HG02852 (cell line): Measurements from ENCODE around the gene CFAP100.

Experiments used
- ATAC-seq: cut with Tn5 transposase; IDR thresholded peaks from one replicate; pipeline ENCODE4 v1.9.1; 2021; ENCODE audit warnings: mild to moderate bottlenecking, moderate library complexity; ENCODE audit not compliant: unreplicated experiment

Gene CFAP100

GRCh38 chr3:126456766-126457388, 62.2 kb downstream of the CFAP100 start:
- ATAC-seq, result no peak

- no peak for ATAC-seq
Measured at GRCh38 chr3:126459111-126459762, 64.5 kb downstream of the CFAP100 start.

GRCh38 chr3:126459763-126460127, 65.0 kb downstream of the CFAP100 start:
- ATAC-seq, result no peak

- no peak for ATAC-seq
Measured at GRCh38 chr3:126460381-126460780, 65.7 kb downstream of the CFAP100 start.

- no peak for ATAC-seq
Measured at GRCh38 chr3:126461450-126462070, 66.9 kb downstream of the CFAP100 start.

- ATAC-seq, result no peak
Measured at GRCh38 chr3:126463521-126463920, 68.8 kb downstream of the CFAP100 start.

- no peak for ATAC-seq
Measured at GRCh38 chr3:126464093-126464492, 69.4 kb downstream of the CFAP100 start.

GRCh38 chr3:126464494-126464893, 69.8 kb downstream of the CFAP100 start:
- ATAC-seq, result no peak

- ATAC-seq, result no peak
Measured at GRCh38 chr3:126464997-126465396, 70.3 kb downstream of the CFAP100 start.

GRCh38 chr3:126465928-126466544, 71.3 kb downstream of the CFAP100 start:
- no peak for ATAC-seq

GRCh38 chr3:126466886-126467610, 72.3 kb downstream of the CFAP100 start:
- ATAC-seq, result no peak

- no peak for ATAC-seq
Measured at GRCh38 chr3:126467611-126467955, 72.9 kb downstream of the CFAP100 start.

GRCh38 chr3:126468028-126468891, 73.6 kb downstream of the CFAP100 start:
- ATAC-seq, result no peak

GRCh38 chr3:126469479-126469878, 74.8 kb downstream of the CFAP100 start:
- ATAC-seq, result no peak

- ATAC-seq, result no peak
Measured at GRCh38 chr3:126472277-126473006, 77.7 kb downstream of the CFAP100 start.

- no peak for ATAC-seq
Measured at GRCh38 chr3:126473292-126474168, 78.8 kb downstream of the CFAP100 start.

- peak; percentile 25 for ATAC-seq
Measured at GRCh38 chr3:126474498-126475412, 80.0 kb downstream of the CFAP100 start.
